Activated T-helper 9 cell treated with anti-CD3 and anti-CD28 coated beads, Interleukin-2, amount 50 U/mL, for 16 hours (primary cell): Measurements from ENCODE around the gene MAPK1.
"Not testable (repeated sequence)": the region's sequence is repeated elsewhere in the genome, so short reads cannot be mapped to it uniquely, and the experiment has no call there.

Source experiments
- DNase-seq: peaks from one replicate; pipeline ENCODE4 v3.0.0-alpha.2; 2020; ENCODE audit warnings: low read depth

The MAPK1 gene

GRCh38 chr22:21725956-21726649, 141.3 kb downstream of the MAPK1 start:
- DNase-seq: no peak

- not testable (repeated sequence) for DNase-seq
Observed at GRCh38 chr22:21724496-21724895, 142.9 kb downstream of the MAPK1 start.

DNA sequence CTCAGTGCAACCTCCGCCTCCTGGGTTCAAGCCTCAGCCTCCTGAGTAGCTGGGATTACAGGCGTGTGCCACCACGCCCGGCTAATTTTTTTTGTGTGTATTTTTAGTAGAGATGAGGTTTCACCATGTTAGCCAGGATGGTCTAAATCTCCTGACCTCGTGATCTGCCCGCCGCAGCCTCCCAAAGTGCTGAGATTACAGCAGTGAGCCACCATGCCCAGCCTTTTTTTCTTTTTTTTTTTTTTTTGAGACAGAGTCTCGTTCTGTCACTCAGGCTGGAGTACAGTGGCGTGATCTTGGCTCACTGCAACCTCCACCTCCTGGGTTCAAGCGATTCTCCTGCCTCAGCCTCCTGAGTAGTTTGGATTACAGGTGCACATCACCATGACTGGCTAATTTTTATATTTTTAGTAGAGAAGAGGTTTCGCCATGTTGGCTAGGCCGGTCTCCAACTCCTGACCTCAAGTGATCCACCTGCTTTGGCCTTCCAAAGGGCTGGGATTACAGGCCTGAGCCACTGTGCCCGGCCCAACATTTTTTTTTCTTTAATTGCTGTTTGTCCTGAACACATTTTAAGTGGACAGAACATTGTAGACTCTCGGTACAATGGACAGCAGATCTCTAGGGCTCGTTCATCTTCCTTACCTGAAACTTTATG, 146.1 kb downstream of the MAPK1 start:
- DNase-seq: not testable (repeated sequence)

DNA sequence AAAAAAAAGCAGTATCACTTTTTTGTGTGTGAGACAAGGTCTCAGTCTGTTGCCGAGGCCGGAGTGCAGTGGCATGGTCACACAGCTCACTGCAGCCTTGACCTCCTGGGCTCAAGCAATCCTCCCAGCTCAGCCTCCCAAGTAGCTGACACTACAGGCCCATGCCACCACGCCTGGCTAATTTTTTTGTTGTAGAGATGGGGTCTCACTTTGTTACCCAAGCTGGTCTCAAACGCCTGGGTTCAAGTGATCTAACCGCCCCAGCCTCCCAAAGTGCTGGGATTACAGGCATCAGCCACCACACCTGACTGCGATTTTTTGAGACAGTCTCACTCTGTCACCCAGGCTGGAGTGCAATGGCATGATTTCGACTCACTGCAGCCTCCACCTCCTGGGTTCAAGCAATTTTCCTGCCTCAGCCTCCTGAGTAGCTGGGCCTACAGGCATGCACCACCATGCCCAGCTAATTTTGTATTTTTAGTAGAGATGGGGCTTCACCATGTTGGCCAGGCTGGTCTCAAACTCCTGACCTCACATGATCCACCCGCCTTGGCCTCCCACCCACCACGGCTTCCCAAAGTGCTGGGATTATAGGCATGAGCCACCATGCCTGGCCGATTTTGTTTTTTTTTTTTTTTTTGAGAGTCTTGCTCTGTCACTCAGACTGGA, 147.1 kb downstream of the MAPK1 start:
- DNase-seq: not testable (repeated sequence)

DNA sequence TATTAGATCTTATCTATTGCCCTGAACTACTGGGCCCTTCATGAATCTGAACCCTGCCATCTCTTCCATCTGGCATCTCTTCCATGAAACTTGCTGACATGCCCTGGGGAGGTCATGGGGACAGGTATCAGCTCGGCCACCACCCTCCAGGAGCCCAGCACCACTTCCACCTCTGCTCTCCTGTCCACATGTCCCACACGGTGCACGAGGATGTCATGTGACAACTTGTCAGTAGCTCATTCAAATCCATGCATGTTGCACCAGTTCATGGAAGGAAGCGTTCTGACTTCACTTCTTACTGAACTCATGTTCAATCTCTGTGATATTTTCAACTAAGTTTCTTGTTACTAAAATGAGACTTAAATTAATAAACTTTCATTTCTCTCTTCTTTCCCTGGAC, 148.4 kb downstream of the MAPK1 start:
- no peak for DNase-seq

DNA sequence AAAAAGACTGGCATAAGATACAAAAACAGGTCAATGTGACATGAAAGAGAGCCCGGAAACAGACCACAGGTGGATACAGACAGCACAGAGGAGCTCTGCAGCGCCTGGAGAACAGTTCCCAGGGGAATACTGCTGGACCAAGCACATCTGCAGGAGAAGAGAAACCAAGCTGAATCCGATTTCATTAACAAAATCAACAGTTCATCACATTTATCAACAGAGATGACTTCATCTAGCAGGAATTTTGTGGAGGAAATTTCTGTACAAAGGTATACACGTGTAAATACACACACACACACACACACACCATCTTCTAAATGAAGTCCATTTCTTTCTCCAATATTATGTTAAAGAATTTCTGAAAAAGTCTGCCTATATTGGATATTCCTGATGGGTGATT, 148.9 kb downstream of the MAPK1 start:
- DNase-seq: no peak

GRCh38 chr22:21716395-21717122, 150.9 kb downstream of the MAPK1 start:
- not testable (repeated sequence) for DNase-seq

GRCh38 chr22:21714786-21715185, 152.7 kb downstream of the MAPK1 start:
- no peak for DNase-seq

DNA sequence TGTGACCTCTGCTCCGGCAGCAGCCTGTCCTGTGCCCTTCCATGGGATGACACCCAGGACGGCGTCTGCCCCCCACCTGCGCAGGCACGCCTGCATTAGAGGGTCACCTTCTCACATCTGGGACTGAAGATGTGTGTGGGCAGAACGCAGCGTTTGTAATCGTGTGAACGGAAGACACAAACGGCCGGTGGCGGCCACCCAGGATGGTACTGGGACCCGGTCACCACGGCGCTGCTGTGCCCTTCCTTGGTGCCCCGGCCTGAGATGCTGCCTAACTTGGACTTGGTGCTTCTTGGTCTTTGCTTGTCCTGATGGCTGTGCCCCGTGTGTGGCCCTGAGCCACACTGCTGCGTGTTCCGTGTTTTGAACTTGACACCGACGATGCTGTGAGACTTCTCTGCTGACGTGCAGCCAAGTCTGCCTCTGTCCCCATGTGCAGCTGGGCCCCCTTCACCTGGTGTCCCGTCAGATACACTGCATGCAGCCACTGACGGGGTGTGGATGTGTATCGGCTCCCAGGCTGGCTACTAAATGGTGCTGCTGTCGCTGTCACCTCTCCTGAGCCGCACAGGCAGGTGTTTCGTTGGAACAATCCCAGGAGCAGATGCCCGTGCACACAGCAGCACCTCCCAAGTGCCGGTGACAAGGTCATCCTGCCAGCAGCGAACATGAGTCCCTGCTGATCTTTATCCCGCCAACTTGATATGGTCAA, 153.2 kb downstream of the MAPK1 start:
- DNase-seq: no peak

- no peak for DNase-seq
Observed at GRCh38 chr22:21713428-21714058, 153.9 kb downstream of the MAPK1 start.

- peak; percentile 34 for DNase-seq
Observed at GRCh38 chr22:21712751-21713427, 154.6 kb downstream of the MAPK1 start.

DNA sequence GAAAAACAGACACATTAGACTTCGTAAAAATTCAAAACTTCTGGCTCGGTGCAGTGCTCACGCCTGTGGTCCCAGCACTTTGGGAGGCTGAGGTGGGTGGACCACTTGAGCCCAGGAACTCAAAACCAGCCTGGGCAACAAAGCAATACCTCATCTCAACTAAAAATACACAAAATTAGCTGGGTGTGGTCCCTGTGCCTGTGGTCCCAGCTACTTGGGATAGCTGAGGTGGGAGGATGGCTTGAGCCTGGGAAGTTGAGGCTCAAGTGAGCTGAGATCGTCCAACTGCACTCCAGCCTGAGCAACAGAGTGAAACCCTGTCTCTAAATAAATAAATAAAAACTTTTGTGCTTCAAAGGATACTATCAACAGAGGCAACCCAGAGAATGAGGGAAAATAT, 155.6 kb downstream of the MAPK1 start:
- no peak for DNase-seq

GRCh38 chr22:21710156-21710555, 157.3 kb downstream of the MAPK1 start:
- no peak for DNase-seq

DNA sequence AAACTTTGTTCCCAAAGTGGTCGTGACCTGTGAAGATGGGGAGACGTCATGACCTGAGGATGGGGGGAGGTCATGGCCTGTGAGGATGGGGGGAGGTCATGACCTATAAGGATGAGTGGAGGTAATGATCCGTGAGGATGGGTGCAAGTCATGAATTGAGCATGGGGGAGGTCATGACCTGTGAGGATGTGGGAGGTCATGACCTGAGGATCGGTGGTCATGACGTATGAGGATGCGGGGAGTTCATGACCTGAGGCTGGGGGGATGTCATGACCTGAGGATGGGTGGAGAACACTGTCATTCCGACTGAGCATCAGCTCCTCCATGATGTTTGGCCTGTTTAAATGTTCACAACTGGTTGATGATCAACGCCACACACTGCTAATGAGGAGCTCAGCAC, 157.8 kb downstream of the MAPK1 start:
- DNase-seq: no peak

- no peak for DNase-seq
Observed at GRCh38 chr22:21708960-21709359, 158.5 kb downstream of the MAPK1 start.

DNA sequence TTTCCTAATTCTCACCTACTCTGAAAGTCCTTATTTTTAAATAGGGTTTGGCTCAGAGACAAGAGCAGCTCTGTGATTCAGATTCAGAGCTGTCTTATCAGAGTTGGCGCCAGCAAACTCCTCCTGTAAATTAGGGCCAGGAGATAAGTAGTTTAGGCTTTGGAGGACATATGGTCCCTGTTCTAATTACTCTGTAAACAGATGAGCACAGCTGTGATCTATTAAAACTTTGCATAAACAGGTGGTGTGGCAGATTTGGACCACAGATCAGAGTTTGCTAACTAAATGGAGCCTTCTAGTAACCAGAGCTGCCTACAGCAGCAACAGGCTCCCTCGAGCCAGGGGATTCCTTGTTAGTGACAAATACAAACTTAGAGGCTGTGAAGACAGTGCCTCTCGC, 159.8 kb downstream of the MAPK1 start:
- no peak for DNase-seq
